ENCODE results near the gene CCR9. TPM values are rescaled to one million over a fixed set of nuclear protein-coding genes. Genes with fewer than 3 reads are reported as not detected.
A peak's percentile ranks its signal among the peaks of the same experiment; 100 is the strongest.

Gene CCR9
- total RNA-seq, 8 experiments from 2014 or later: 0.14 to 1.4 (median 0.57) TPM; not detected in 1

GRCh38 chr3:45946875-45947274, 60.5 kb downstream of the CCR9 start:
- ATAC-seq (replicated peaks in 6 of 8): no peak
- H3K27ac ChIP-seq: no peak overlapping the region
- H3K4me3 ChIP-seq: no peak overlapping the region
- 80 to 100% (median 86%) methylated on average over 1 to 2 of the region's 3 CpGs; no CpG with 5 or more reads in 5 of the 10 experiments for WGBS, 10 experiments
- no peaks in the 10 kb centered on the region for H3K4me1 ChIP-seq (replicated peaks in 1 of 2)
- in situ Hi-C loops (cut with MboI; ENCODE audit: low pct_unique_long_range_greater_than_20kb in 2 of 9, low sequenced_read_pairs in 9 of 9, unreplicated experiment in 9 of 9): loop anchor here in 5 of 9 experiments (10.0 to 25.0 kb wide), 7 partner anchors 128 to 910 kb away; partner anchors contain the start of genes CCR1 (in 1 of the 5), CCR2 (in 1 of the 5), CCR5 (in 1 of the 5) and CLEC3B (in 1 of the 5)

GRCh38 chr3:45947361-45947760, 61.0 kb downstream of the CCR9 start:
- Histone ChIP-seq H3K4me3 (no peak overlapping the region), H3K4me1 (replicated peaks in 1 of 2) (no peaks in the 10 kb centered on the region), H3K27ac (no peak overlapping the region)
- 48 to 100% (median 97%) methylated on average over 1 to 3 of the region's 3 CpGs; no CpG with 5 or more reads in 4 of the 10 experiments for WGBS, 10 experiments
- in situ Hi-C loops (cut with MboI; ENCODE audit: low pct_unique_long_range_greater_than_20kb in 2 of 9, low sequenced_read_pairs in 9 of 9, unreplicated experiment in 9 of 9): loop anchor here in 5 of 9 experiments (10.0 to 25.0 kb wide), 7 partner anchors 127 to 910 kb away; partner anchors contain the start of genes CCR1 (in 1 of the 5), CCR2 (in 1 of the 5), CCR5 (in 1 of the 5) and CLEC3B (in 1 of the 5)
- ATAC-seq (replicated peaks in 6 of 8): peak in 3 of 8 experiments; percentile 44 to 95 (median 83)

GRCh38 chr3:45948311-45948781, 62.0 kb downstream of the CCR9 start:
- 18 to 100% (median 92%) methylated on average over 3 to 6 of the region's 6 CpGs; no CpG with 5 or more reads in 1 of the 10 experiments for WGBS, 10 experiments
- in situ Hi-C loops (cut with MboI; ENCODE audit: low pct_unique_long_range_greater_than_20kb in 2 of 9, low sequenced_read_pairs in 9 of 9, unreplicated experiment in 9 of 9): loop anchor here in 5 of 9 experiments (10.0 to 25.0 kb wide), 7 partner anchors 126 to 911 kb away; partner anchors contain the start of genes CCR1 (in 1 of the 5), CCR2 (in 1 of the 5), CCR5 (in 1 of the 5) and CLEC3B (in 1 of the 5)
- Histone ChIP-seq H3K27ac (no peak overlapping the region), H3K4me3 (no peak overlapping the region), H3K4me1 (replicated peaks in 1 of 2) (no peaks in the 10 kb centered on the region)
- ATAC-seq (replicated peaks in 6 of 8): peak in 1 of 8 experiments; percentile 23

DNA sequence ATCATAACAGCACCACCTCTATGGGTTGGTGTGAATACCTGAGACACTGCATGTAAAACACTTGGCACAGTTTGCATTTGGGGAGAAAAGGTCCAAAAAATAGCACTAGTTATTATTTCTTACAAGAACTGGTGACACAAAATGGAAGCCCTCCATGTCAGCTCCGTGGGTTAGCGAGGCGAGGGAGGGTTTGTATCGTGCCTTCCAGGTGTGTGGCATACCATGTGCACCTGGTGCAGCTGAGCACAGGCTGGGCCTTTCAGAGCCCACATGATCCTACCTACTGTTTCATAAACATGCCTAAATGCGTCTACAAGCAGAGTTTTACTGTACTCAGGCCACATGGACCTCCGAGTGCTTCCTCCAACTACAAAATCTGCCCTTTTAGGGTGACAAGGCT, 62.5 kb downstream of the CCR9 start:
- in situ Hi-C loops (cut with MboI; ENCODE audit: low pct_unique_long_range_greater_than_20kb in 2 of 9, low sequenced_read_pairs in 9 of 9, unreplicated experiment in 9 of 9): loop anchor here in 5 of 9 experiments (10.0 to 25.0 kb wide), 7 partner anchors 126 to 912 kb away; partner anchors contain the start of genes CCR1 (in 1 of the 5), CCR2 (in 1 of the 5), CCR5 (in 1 of the 5) and CLEC3B (in 1 of the 5)
- ATAC-seq (replicated peaks in 6 of 8): no peak
- WGBS, 10 experiments: 97 to 100% (median 100%) methylated on average over 1 to 5 of the region's 6 CpGs; no CpG with 5 or more reads in 6 of the 10 experiments
- H3K4me1 ChIP-seq (replicated peaks in 1 of 2): no peaks in the 10 kb centered on the region
- no peak overlapping the region for H3K4me3 ChIP-seq
- H3K27ac ChIP-seq: no peak overlapping the region

DNA sequence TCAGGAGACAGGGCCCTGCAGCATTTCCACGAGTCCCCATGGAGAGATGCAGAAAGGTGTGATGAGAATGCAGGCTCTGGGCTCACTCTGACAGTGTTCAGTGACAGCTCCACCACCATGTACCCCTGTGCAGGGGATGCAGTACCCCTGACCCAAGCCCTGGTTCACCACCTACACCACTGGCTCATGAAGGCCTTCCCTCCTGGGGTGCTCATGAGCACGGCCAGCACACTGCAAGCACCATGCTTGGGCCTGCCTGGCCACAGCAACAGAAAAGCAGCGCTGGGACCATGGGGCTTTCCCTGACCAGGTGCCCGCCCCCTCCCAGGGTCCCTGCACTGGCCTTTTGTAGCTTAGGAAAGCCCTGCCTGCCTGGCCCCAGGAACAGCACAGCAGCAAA, 63.1 kb downstream of the CCR9 start:
- WGBS, 10 experiments: 83 to 100% (median 100%) methylated on average over 1 of the region's 4 CpGs; no CpG with 5 or more reads in 7 of the 10 experiments
- Histone ChIP-seq H3K27ac (no peak overlapping the region), H3K4me1 (replicated peaks in 1 of 2) (no peaks in the 10 kb centered on the region), H3K4me3 (no peak overlapping the region)
- in situ Hi-C loops (cut with MboI; ENCODE audit: low pct_unique_long_range_greater_than_20kb in 2 of 9, low sequenced_read_pairs in 9 of 9, unreplicated experiment in 9 of 9): loop anchor here in 5 of 9 experiments (10.0 to 25.0 kb wide), 7 partner anchors 125 to 912 kb away; partner anchors contain the start of genes CCR1 (in 1 of the 5), CCR2 (in 1 of the 5), CCR5 (in 1 of the 5) and CLEC3B (in 1 of the 5)
- ATAC-seq (replicated peaks in 6 of 8): no peak

DNA sequence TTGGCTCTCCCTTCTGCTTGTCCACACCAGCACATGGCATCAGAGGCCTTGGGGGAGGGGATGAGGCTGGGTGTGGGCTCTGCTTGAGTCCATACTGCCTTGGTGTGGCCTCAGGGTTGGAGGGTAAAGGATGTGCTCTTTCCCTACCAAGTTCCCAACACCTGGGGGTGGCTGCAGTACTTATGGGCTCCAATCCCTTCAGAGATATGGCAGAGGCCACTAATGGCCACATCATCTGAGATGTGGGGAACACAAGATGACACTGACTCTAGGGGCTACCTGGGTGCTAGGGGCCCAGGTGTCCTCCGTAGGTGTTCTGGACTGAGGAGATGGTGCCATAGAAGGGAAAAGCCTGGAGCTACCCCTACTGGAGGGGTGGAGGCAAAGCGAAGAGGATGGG, 63.8 kb downstream of the CCR9 start:
- Histone ChIP-seq H3K27ac (no peak overlapping the region), H3K4me3 (no peak overlapping the region), H3K4me1 (replicated peaks in 1 of 2) (no peaks in the 10 kb centered on the region)
- WGBS, 10 experiments: 100% methylated on average over 1 of the region's 2 CpGs; no CpG with 5 or more reads in 7 of the 10 experiments
- in situ Hi-C loops (cut with MboI; ENCODE audit: low pct_unique_long_range_greater_than_20kb in 2 of 9, low sequenced_read_pairs in 9 of 9, unreplicated experiment in 9 of 9): no loop called here
- ATAC-seq (replicated peaks in 6 of 8): no peak

GRCh38 chr3:45950686-45951600, 64.6 kb downstream of the CCR9 start:
- in situ Hi-C loops (cut with MboI; ENCODE audit: low pct_unique_long_range_greater_than_20kb in 2 of 9, low sequenced_read_pairs in 9 of 9, unreplicated experiment in 9 of 9): no loop called here
- H3K4me3 ChIP-seq: no peak overlapping the region
- H3K27ac ChIP-seq: no peak overlapping the region
- WGBS, 10 experiments: 85 to 100% (median 100%) methylated on average over 1 to 4 of the region's 6 CpGs; no CpG with 5 or more reads in 6 of the 10 experiments
- ATAC-seq (replicated peaks in 6 of 8): no peak
- H3K4me1 ChIP-seq (replicated peaks in 1 of 2): no peaks in the 10 kb centered on the region

GRCh38 chr3:45951946-45952345, 65.6 kb downstream of the CCR9 start:
- WGBS, 10 experiments: 70 to 100% (median 100%) methylated on average over 1 to 4 of the region's 6 CpGs; no CpG with 5 or more reads in 1 of the 10 experiments
- in situ Hi-C loops (cut with MboI; ENCODE audit: low pct_unique_long_range_greater_than_20kb in 2 of 9, low sequenced_read_pairs in 9 of 9, unreplicated experiment in 9 of 9): no loop called here
- Histone ChIP-seq H3K27ac (no peak overlapping the region), H3K4me3 (no peak overlapping the region), H3K4me1 (replicated peaks in 1 of 2) (no peaks in the 10 kb centered on the region)
- no peak for ATAC-seq (replicated peaks in 6 of 8)

- no peak for ATAC-seq (replicated peaks in 6 of 8)
- in situ Hi-C loops (cut with MboI; ENCODE audit: low pct_unique_long_range_greater_than_20kb in 2 of 9, low sequenced_read_pairs in 9 of 9, unreplicated experiment in 9 of 9): no loop called here
- Histone ChIP-seq H3K4me1 (replicated peaks in 1 of 2) (no peaks in the 10 kb centered on the region), H3K27ac (no peak overlapping the region), H3K4me3 (no peak overlapping the region)
- WGBS, 10 experiments: 38 to 100% (median 91%) methylated on average over 1 to 3 of the region's 4 CpGs; no CpG with 5 or more reads in 3 of the 10 experiments
These were observed 66.1 kb downstream of the CCR9 start for GRCh38 chr3:45952456-45952855.

Other genes with a start within 250 kb of the CCR9 start
- 10 to 100 TPM; 22.4 to 78.7 (median 33.1) TPM for gene SACM1L, start 197.1 kb upstream of the CCR9 start, total RNA-seq
- 1 to 10 TPM in 3 of 8 experiments, under 1 TPM in 5; 0.05 to 7.2 (median 0.34) TPM for gene SLC6A20, start 90.0 kb upstream of the CCR9 start, total RNA-seq
- 10 to 100 TPM in 4 of 8 experiments, 1 to 10 TPM in 4; 2.9 to 32.4 (median 12.6) TPM for gene LZTFL1, start 44.4 kb upstream of the CCR9 start, total RNA-seq
- 1 to 10 TPM in 2 of 8 experiments, under 1 TPM in 6; 0.16 to 5.3 (median 0.84) TPM for gene CXCR6, start 56.9 kb downstream of the CCR9 start, total RNA-seq
- gene FYCO1, start 109.3 kb downstream of the CCR9 start, total RNA-seq: 10 to 100 TPM in 3 of 8 experiments, 1 to 10 TPM in 4, under 1 TPM in 1; 0.87 to 19.6 (median 5.6) TPM
- under 1 TPM in 6 of 8 experiments, not detected in 2; 0.04 to 0.71 (median 0.18) TPM for gene XCR1, start 140.9 kb downstream of the CCR9 start, total RNA-seq